Progenitor cell of endocrine pancreas (in vitro differentiated cells): Measurements from ENCODE around the gene SEC14L1. TPM values are rescaled to one million over a fixed set of nuclear protein-coding genes. Genes with fewer than 3 reads are reported as not detected.

Experiments used
- DNase-seq: peaks from one replicate; pipeline ENCODE4 v3.0.0; 2021; ENCODE audit warnings: low spot score; ENCODE audit not compliant: unreplicated experiment
- H3K27ac Mint-ChIP-seq: 2 replicates; pipeline ENCODE4 v1.8.0; 2021; ENCODE audit warnings: mild to moderate bottlenecking, moderate library complexity, mixed read lengths
- H3K27me3 Mint-ChIP-seq: 2 replicates; pipeline ENCODE4 v1.8.0; 2021; ENCODE audit warnings: mixed read lengths
- H3K36me3 Mint-ChIP-seq: 2 replicates; pipeline ENCODE4 v1.8.0; 2022; ENCODE audit warnings: mixed read lengths; ENCODE audit not compliant: insufficient read depth
- H3K4me1 Mint-ChIP-seq: 2 replicates; pipeline ENCODE4 v1.8.0; 2021; ENCODE audit warnings: low read depth, mixed read lengths
- H3K4me3 Mint-ChIP-seq: 2 replicates; pipeline ENCODE4 v1.8.0; 2021; ENCODE audit warnings: low read depth, mild to moderate bottlenecking, moderate library complexity, mixed read lengths
- H3K9me3 Mint-ChIP-seq: 2 replicates; pipeline ENCODE4 v1.8.0; 2021; ENCODE audit warnings: low read depth, mixed read lengths
- CTCF ChIP-seq: fragments of 200-600 bp; sonication (generic); IDR thresholded peaks from one replicate; pipeline ENCODE4 v1.5.0; 2021; ENCODE audit warnings: antibody characterized with exemption, mild to moderate bottlenecking; ENCODE audit not compliant: unreplicated experiment
- total RNA-seq: library from RNA; stranded (reverse); gene quantifications from 2 replicates; pipeline ENCODE4 v1.2.1, GENCODE V29; 2021

The SEC14L1 gene
- total RNA-seq, 1 donor from 2014 or later, result 90.8 TPM

- peak overlapping the region; percentile 74 for H3K27ac Mint-ChIP-seq
- H3K4me3 Mint-ChIP-seq, result no peak overlapping the region
- DNase-seq, result no peak
Measured at GRCh38 chr17:77165577-77165976, 24.8 kb downstream of the SEC14L1 start.

GRCh38 chr17:77167472-77168306, 26.9 kb downstream of the SEC14L1 start:
- peaks cover 40% of the 10 kb centered on the region for H3K4me1 Mint-ChIP-seq
- no peak overlapping the region for H3K4me3 Mint-ChIP-seq
- H3K9me3 Mint-ChIP-seq, result peaks cover 25% of the 10 kb centered on the region
- no peaks in the 10 kb centered on the region for H3K27me3 Mint-ChIP-seq
- no peak for DNase-seq
- H3K27ac Mint-ChIP-seq, result peak overlapping the region; percentile 27
- H3K36me3 Mint-ChIP-seq, result peaks cover 34% of the 10 kb centered on the region
- no peak for TF ChIP-seq CTCF

More at GRCh38 chr17:77165577-77165976, 24.8 kb downstream of the SEC14L1 start:
- Mint-ChIP-seq H3K36me3 (peaks cover 30% of the 10 kb centered on the region), H3K27me3 (no peaks in the 10 kb centered on the region), H3K9me3 (peaks cover 20% of the 10 kb centered on the region), H3K4me1 (peaks cover 36% of the 10 kb centered on the region)
- no peak for TF ChIP-seq CTCF

GRCh38 chr17:77173104-77173503, 32.3 kb downstream of the SEC14L1 start:
- peaks cover 16% of the 10 kb centered on the region for H3K4me1 Mint-ChIP-seq
- no peak overlapping the region for H3K4me3 Mint-ChIP-seq
- peaks cover 38% of the 10 kb centered on the region for H3K9me3 Mint-ChIP-seq
- no peaks in the 10 kb centered on the region for H3K27me3 Mint-ChIP-seq
- no peak for DNase-seq
- no peak for TF ChIP-seq CTCF
- peak overlapping the region; percentile 59 for H3K27ac Mint-ChIP-seq
- H3K36me3 Mint-ChIP-seq, result peaks cover 44% of the 10 kb centered on the region

- H3K9me3 Mint-ChIP-seq, result peaks cover 30% of the 10 kb centered on the region
- no peak for TF ChIP-seq CTCF
- H3K27me3 Mint-ChIP-seq, result no peaks in the 10 kb centered on the region
- peaks cover 32% of the 10 kb centered on the region for H3K36me3 Mint-ChIP-seq
- no peak for DNase-seq
- peak overlapping the region; percentile 82 for H3K27ac Mint-ChIP-seq
- peaks cover 16% of the 10 kb centered on the region for H3K4me1 Mint-ChIP-seq
- no peak overlapping the region for H3K4me3 Mint-ChIP-seq
Measured at GRCh38 chr17:77174928-77175661, 34.3 kb downstream of the SEC14L1 start.

GRCh38 chr17:77177002-77177741, 36.4 kb downstream of the SEC14L1 start:
- TF ChIP-seq CTCF, result no peak
- no peak for DNase-seq
- peaks cover 26% of the 10 kb centered on the region for H3K9me3 Mint-ChIP-seq
- H3K36me3 Mint-ChIP-seq, result peaks cover 30% of the 10 kb centered on the region
- H3K4me3 Mint-ChIP-seq, result no peak overlapping the region
- H3K4me1 Mint-ChIP-seq, result peaks cover 7% of the 10 kb centered on the region
- no peaks in the 10 kb centered on the region for H3K27me3 Mint-ChIP-seq
- H3K27ac Mint-ChIP-seq, result no peak overlapping the region
